GM12892 (cell line): ENCODE results near the gene FANCC.

Experiments
- POLR2A ChIP-seq: IDR thresholded peaks from 2 replicates; pipeline ENCODE4 v1.6.1; 2011; ENCODE audit warnings: low read depth, low read length, control low read depth
- POLR2AphosphoS5 ChIP-seq: IDR thresholded peaks from 2 replicates; pipeline ENCODE4 v1.6.1; 2011; ENCODE audit warnings: low read depth, low read length, control low read depth
- TAF1 ChIP-seq: IDR thresholded peaks from 2 replicates; pipeline ENCODE4 v1.6.1; 2011; ENCODE audit warnings: low read depth, mild to moderate bottlenecking, control low read depth, low read length, borderline replicate concordance

- TF ChIP-seq POLR2A (no peak), TAF1 (no peak), POLR2AphosphoS5 (no peak)
Observed at GRCh38 chr9:95351051-95351450, 33.5 kb upstream of the FANCC start.
